Measurements from ENCODE around the gene CAPN14. TPM values are rescaled to one million over a fixed set of nuclear protein-coding genes. Genes with fewer than 3 reads are reported as not detected.

The CAPN14 gene
- total RNA-seq, 1 experiment from 2014 or later = not detected

- no peak for TF ChIP-seq SP1 (IDR thresholded peaks at IDR 0.05; ENCODE audit: low read depth)
- TF ChIP-seq SRF (IDR thresholded peaks at IDR 0.05; ENCODE audit: low read depth) = no peak
- TF ChIP-seq ZFX (IDR thresholded peaks at IDR 0.05) = no peak
These were observed 2.0 kb upstream of the CAPN14 start (continued) for GRCh38 chr2:31219131-31219969.

GRCh38 chr2:31216734-31217133, 581 bp downstream of the CAPN14 start:
- no peaks in the 10 kb centered on the region for H3K79me2 ChIP-seq (ENCODE audit: insufficient read depth, low read length)
- no peaks in the 10 kb centered on the region for H4K20me1 ChIP-seq (ENCODE audit: insufficient read depth)
- DNase-seq (ENCODE audit: low read depth, low spot score) = no peak
- ChIA-PET POLR2A (no interaction called here), RAD21 (ENCODE audit: low non-redundant PET in 1 of 2, low total read pairs in 2 of 2, uncharacterized antibody in 2 of 2, unreplicated experiment in 2 of 2) (no interaction called here), CTCF (no interaction called here)
- no peaks in the 10 kb centered on the region for H3K9me2 ChIP-seq (ENCODE audit: insufficient read depth)
- TF ChIP-seq FOSL1 (IDR thresholded peaks at IDR 0.05; ENCODE audit: low read depth) = no peak
- TF ChIP-seq EZH2 (IDR thresholded peaks at IDR 0.05) = no peak
- TF ChIP-seq POLR2A (IDR thresholded peaks at IDR 0.05; ENCODE audit: borderline replicate concordance, extremely low read depth, insufficient read depth, insufficient read length) = no peak
- no peak for TF ChIP-seq ZNF274 (IDR thresholded peaks at IDR 0.05; ENCODE audit: low read depth, low read length)
- BruUV-seq (replicated peaks) = no TSS peak
- H3K9me3 ChIP-seq (ENCODE audit: control insufficient read depth in 1 of 2, insufficient read depth in 1 of 2, low read depth in 1 of 2, low read length in 2 of 2) = no peaks in the 10 kb centered on the region
- H3K27me3 ChIP-seq (ENCODE audit: insufficient read depth, low read length) = peaks cover 44% of the 10 kb centered on the region
- no peak overlapping the region for H2AFZ ChIP-seq (ENCODE audit: low read depth, low read length, poor library complexity, severe bottlenecking)
- intact Hi-C loops (cut with micrococcal nuclease) = no loop called here
- no peak overlapping the region for H3K9ac ChIP-seq (ENCODE audit: low read length)
- no peak for ATAC-seq
- H3K36me3 ChIP-seq (ENCODE audit: control insufficient read depth in 1 of 2, insufficient read depth in 2 of 2, low read length in 2 of 2) = no peaks in the 10 kb centered on the region
- H3K27ac ChIP-seq (ENCODE audit: low read depth, low read length) = no peak overlapping the region
- no peak overlapping the region for H3K4me3 ChIP-seq (replicated peaks in 1 of 2; ENCODE audit: low read depth in 1 of 2, low read length in 2 of 2)
- no peak overlapping the region for H3K4me2 ChIP-seq (ENCODE audit: low read length)
- H3K4me1 ChIP-seq (ENCODE audit: control insufficient read depth in 1 of 2, insufficient read depth in 2 of 2, low read length in 2 of 2) = no peaks in the 10 kb centered on the region

DNA sequence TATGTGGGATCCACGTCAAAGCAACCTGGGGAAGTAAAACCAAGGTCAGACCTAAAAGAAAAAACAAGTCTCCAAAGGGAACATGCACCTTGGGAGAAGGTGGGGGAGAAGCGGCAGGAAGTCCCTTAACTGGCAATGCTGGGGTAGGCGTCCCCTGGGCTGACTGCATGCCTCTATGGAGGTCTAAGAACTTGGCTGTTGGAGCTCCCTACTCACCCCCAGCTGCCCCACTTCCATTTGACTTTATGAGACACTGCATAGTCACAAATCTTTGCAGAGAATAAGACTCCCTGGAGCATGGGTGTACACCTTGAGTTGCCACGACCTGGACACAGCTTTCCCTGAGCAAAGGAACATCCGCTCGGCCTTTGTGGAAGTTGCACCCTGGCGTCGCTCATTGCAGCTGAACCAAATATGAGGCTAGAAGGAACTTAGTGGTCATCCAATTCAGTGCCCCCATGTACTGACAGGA, 2.8 kb downstream of the CAPN14 start:
- ATAC-seq = no peak
- ChIA-PET POLR2A (no interaction called here), CTCF (interaction anchor here (1.1 kb wide), 1 partner anchor 503 kb away, joined by 4 read pairs; no protein-coding TSS in a partner anchor), RAD21 (ENCODE audit: low non-redundant PET in 1 of 2, low total read pairs in 2 of 2, uncharacterized antibody in 2 of 2, unreplicated experiment in 2 of 2) (no interaction called here)
- Histone ChIP-seq H3K4me1 (ENCODE audit: control insufficient read depth in 1 of 2, insufficient read depth in 2 of 2, low read length in 2 of 2) (no peaks in the 10 kb centered on the region), H3K36me3 (ENCODE audit: control insufficient read depth in 1 of 2, insufficient read depth in 2 of 2, low read length in 2 of 2) (no peaks in the 10 kb centered on the region), H3K27ac (ENCODE audit: low read depth, low read length) (no peak overlapping the region), H3K9me2 (ENCODE audit: insufficient read depth) (no peaks in the 10 kb centered on the region), H4K20me1 (ENCODE audit: insufficient read depth) (no peaks in the 10 kb centered on the region), H3K4me3 (replicated peaks in 1 of 2; ENCODE audit: low read depth in 1 of 2, low read length in 2 of 2) (no peak overlapping the region), H3K79me2 (ENCODE audit: insufficient read depth, low read length) (no peaks in the 10 kb centered on the region), H3K9ac (ENCODE audit: low read length) (no peak overlapping the region), H3K9me3 (ENCODE audit: control insufficient read depth in 1 of 2, insufficient read depth in 1 of 2, low read depth in 1 of 2, low read length in 2 of 2) (no peaks in the 10 kb centered on the region), H3K4me2 (ENCODE audit: low read length) (no peak overlapping the region), H3K27me3 (ENCODE audit: insufficient read depth, low read length) (peaks cover 22% of the 10 kb centered on the region; the same call in 1 of the 2 replicates), H2AFZ (ENCODE audit: low read depth, low read length, poor library complexity, severe bottlenecking) (no peak overlapping the region)
- intact Hi-C loops (cut with micrococcal nuclease) = no loop called here
- no peak for DNase-seq (ENCODE audit: low read depth, low spot score)
- no TSS peak for BruUV-seq (replicated peaks)
- TF ChIP-seq TCF7L2 (IDR thresholded peaks at IDR 0.05; ENCODE audit: borderline replicate concordance, extremely low read depth, insufficient read depth, insufficient read length) (no peak), EZH2phosphoT487 (IDR thresholded peaks at IDR 0.05; ENCODE audit: borderline replicate concordance) (no peak), ZBTB33 (IDR thresholded peaks at IDR 0.05; ENCODE audit: extremely low read depth, insufficient replicate concordance, low read length) (no peak), YY1 (IDR thresholded peaks at IDR 0.05; ENCODE audit: extremely low read depth, insufficient replicate concordance, low read depth, low read length) (no peak), ZNF274 (IDR thresholded peaks at IDR 0.05; ENCODE audit: low read depth, low read length) (no peak)
- TF ChIP-seq, protein P1, sequence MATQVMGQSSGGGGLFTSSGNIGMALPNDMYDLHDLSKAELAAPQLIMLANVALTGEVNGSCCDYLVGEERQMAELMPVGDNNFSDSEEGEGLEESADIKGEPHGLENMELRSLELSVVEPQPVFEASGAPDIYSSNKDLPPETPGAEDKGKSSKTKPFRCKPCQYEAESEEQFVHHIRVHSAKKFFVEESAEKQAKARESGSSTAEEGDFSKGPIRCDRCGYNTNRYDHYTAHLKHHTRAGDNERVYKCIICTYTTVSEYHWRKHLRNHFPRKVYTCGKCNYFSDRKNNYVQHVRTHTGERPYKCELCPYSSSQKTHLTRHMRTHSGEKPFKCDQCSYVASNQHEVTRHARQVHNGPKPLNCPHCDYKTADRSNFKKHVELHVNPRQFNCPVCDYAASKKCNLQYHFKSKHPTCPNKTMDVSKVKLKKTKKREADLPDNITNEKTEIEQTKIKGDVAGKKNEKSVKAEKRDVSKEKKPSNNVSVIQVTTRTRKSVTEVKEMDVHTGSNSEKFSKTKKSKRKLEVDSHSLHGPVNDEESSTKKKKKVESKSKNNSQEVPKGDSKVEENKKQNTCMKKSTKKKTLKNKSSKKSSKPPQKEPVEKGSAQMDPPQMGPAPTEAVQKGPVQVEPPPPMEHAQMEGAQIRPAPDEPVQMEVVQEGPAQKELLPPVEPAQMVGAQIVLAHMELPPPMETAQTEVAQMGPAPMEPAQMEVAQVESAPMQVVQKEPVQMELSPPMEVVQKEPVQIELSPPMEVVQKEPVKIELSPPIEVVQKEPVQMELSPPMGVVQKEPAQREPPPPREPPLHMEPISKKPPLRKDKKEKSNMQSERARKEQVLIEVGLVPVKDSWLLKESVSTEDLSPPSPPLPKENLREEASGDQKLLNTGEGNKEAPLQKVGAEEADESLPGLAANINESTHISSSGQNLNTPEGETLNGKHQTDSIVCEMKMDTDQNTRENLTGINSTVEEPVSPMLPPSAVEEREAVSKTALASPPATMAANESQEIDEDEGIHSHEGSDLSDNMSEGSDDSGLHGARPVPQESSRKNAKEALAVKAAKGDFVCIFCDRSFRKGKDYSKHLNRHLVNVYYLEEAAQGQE (IDR thresholded peaks at IDR 0.05; ENCODE audit: low read depth) = no peak
